Measurements from ENCODE around the gene SECISBP2. TPM values are rescaled to one million over a fixed set of nuclear protein-coding genes. Genes with fewer than 3 reads are reported as not detected.

SECISBP2 gene
- total and polyA plus RNA-seq, 2 donors from 2014 or later, result 27.0 to 59.8 TPM

DNA sequence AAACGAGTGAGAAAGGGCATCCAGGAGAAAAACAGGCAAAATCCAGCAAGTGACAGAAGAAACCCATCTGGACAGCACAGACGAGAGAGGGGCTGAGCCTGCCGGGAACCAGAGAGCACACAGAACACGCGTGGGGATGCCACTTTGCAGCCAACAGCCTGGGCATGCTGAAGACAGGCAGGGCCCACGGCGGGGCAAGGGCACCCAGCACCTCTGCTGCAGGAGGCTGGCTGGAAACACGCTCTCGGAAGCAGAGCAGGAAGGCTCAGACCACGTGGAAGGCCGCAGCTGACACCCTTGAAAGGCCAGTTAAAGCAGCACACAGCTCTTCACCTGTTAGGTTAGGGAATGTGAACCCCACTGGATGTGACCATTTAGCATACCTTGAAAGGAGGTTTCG lies 76.1 kb downstream of the SECISBP2 start:
- no peak for FAIRE-seq
- no peaks in the 10 kb centered on the region for H3K27me3 ChIP-seq (ENCODE audit: control insufficient read depth, insufficient read depth, low read length)

DNA sequence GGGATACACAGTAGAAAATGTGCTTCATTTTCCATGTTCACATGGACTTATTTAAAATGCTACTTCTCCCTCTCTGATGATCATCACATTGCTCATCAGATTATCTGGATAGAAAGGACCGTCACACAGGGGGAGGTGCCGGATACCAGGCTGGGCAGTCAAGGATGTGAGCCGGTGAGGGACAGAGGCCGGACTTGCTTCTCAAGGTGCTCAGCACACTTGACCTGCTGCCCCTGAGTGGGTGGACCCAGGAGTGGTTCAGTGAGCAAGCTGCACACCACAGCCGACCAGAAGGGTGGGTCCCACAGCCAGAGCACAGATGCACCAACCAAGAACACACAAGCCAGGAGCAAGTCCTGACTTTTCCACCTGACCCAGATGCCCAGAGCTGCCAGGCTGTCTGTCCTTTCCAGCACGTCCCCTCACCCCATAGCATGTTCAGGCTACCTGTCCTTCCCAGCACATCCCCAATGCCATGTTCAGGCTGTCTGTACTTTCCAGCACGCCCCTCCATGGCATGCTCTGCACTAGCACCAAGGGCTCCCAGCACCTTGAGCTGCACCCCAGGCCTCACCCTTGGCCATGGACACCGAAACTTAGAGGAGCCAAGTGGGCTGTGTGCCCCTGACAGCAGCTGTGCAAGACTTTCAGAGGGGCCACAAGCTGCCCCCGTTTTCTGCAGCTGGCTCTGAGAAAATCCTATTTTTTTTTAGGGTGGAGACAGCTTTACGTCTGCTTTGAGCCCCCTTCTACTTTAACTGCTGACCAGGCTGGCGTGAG lies 77.8 kb downstream of the SECISBP2 start:
- FAIRE-seq, result no peak
- Histone ChIP-seq H3K27ac (ENCODE audit: low read depth in 2 of 2, low read length in 2 of 2) (peak overlapping the region in 1 of 2 donors; percentile 13), H3K36me3 (ENCODE audit: control insufficient read depth in 2 of 3, insufficient read depth in 3 of 3, low read length in 3 of 3) (peaks cover 2 to 36% (median 26%) of the 10 kb centered on the region in 3 donors), H3K27me3 (ENCODE audit: control insufficient read depth, insufficient read depth, low read length) (no peaks in the 10 kb centered on the region), H3K9ac (ENCODE audit: low read length in 3 of 3) (no peak overlapping the region), H3K4me3 (ENCODE audit: low read length in 3 of 3) (no peak overlapping the region), H3K9me3 (ENCODE audit: control insufficient read depth in 2 of 3, insufficient read depth in 1 of 3, low read length in 3 of 3) (no peaks in the 10 kb centered on the region), H3K4me1 (ENCODE audit: control insufficient read depth in 2 of 3, insufficient read depth in 2 of 3, low read depth in 1 of 3, low read length in 3 of 3) (peaks cover 0 to 9% (median 8%) of the 10 kb centered on the region in 3 donors)
- DNase-seq, result no peak
- intact Hi-C loops (cut with DNase I), result no loop called here
- TF ChIP-seq, protein P1, sequence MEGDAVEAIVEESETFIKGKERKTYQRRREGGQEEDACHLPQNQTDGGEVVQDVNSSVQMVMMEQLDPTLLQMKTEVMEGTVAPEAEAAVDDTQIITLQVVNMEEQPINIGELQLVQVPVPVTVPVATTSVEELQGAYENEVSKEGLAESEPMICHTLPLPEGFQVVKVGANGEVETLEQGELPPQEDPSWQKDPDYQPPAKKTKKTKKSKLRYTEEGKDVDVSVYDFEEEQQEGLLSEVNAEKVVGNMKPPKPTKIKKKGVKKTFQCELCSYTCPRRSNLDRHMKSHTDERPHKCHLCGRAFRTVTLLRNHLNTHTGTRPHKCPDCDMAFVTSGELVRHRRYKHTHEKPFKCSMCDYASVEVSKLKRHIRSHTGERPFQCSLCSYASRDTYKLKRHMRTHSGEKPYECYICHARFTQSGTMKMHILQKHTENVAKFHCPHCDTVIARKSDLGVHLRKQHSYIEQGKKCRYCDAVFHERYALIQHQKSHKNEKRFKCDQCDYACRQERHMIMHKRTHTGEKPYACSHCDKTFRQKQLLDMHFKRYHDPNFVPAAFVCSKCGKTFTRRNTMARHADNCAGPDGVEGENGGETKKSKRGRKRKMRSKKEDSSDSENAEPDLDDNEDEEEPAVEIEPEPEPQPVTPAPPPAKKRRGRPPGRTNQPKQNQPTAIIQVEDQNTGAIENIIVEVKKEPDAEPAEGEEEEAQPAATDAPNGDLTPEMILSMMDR (IDR thresholded peaks at IDR 0.05; ENCODE audit: borderline replicate concordance, extremely low read depth, insufficient read depth), result no peak

More for the DNA sequence above, 76.1 kb downstream of the SECISBP2 start:
- DNase-seq, result no peak
- no peaks in the 10 kb centered on the region for H3K9me3 ChIP-seq (ENCODE audit: control insufficient read depth in 2 of 3, insufficient read depth in 1 of 3, low read length in 3 of 3)
- intact Hi-C loops (cut with DNase I), result no loop called here
- no peak overlapping the region for H3K27ac ChIP-seq (ENCODE audit: low read depth in 2 of 2, low read length in 2 of 2)
- H3K4me1 ChIP-seq (ENCODE audit: control insufficient read depth in 2 of 3, insufficient read depth in 2 of 3, low read depth in 1 of 3, low read length in 3 of 3), result peaks cover 0 to 23% (median 20%) of the 10 kb centered on the region in 3 donors
- TF ChIP-seq, protein P1 (IDR thresholded peaks at IDR 0.05; ENCODE audit: borderline replicate concordance, extremely low read depth, insufficient read depth), result no peak
- H3K9ac ChIP-seq (ENCODE audit: low read length in 3 of 3), result no peak overlapping the region
- H3K4me3 ChIP-seq (ENCODE audit: low read length in 3 of 3), result no peak overlapping the region
- peaks cover 2 to 45% (median 28%) of the 10 kb centered on the region in 3 donors for H3K36me3 ChIP-seq (ENCODE audit: control insufficient read depth in 2 of 3, insufficient read depth in 3 of 3, low read length in 3 of 3)

DNA sequence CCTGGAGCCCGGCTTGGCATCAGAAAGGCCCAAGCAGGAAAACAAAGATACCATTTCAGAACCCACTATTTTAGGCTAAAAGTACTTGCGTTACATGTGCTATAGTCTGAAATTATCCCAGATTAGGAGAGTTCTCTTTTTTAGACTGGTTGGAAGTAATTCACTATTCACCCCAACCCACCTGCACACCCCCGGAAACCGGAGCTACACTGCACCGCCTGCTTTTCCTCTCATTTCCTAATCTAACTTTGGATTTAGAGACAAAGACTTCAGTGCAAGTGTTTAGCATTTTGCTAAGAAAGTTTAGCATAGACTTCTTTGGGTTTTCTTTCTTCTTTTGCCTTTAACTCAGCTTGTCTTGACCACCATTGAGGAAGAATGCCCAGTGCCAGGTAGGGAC lies 79.2 kb downstream of the SECISBP2 start:
- H3K4me3 ChIP-seq (ENCODE audit: low read length in 3 of 3), result no peak overlapping the region
- no peaks in the 10 kb centered on the region for H3K9me3 ChIP-seq (ENCODE audit: control insufficient read depth in 2 of 3, insufficient read depth in 1 of 3, low read length in 3 of 3)
- DNase-seq, result no peak
- no peak for FAIRE-seq
- no peaks in the 10 kb centered on the region for H3K27me3 ChIP-seq (ENCODE audit: control insufficient read depth, insufficient read depth, low read length)
- TF ChIP-seq, protein P1 (IDR thresholded peaks at IDR 0.05; ENCODE audit: borderline replicate concordance, extremely low read depth, insufficient read depth), result no peak
- no peak overlapping the region for H3K9ac ChIP-seq (ENCODE audit: low read length in 3 of 3)
- peaks cover 2 to 41% (median 33%) of the 10 kb centered on the region in 3 donors for H3K36me3 ChIP-seq (ENCODE audit: control insufficient read depth in 2 of 3, insufficient read depth in 3 of 3, low read length in 3 of 3)
- H3K4me1 ChIP-seq (ENCODE audit: control insufficient read depth in 2 of 3, insufficient read depth in 2 of 3, low read depth in 1 of 3, low read length in 3 of 3), result peaks cover 0 to 3% (median 3%) of the 10 kb centered on the region in 3 donors
- no peak overlapping the region for H3K27ac ChIP-seq (ENCODE audit: low read depth in 2 of 2, low read length in 2 of 2)
- intact Hi-C loops (cut with DNase I), result no loop called here
